K562 (cell line): ENCODE measurements around the gene REM2. TPM values are rescaled to one million over a fixed set of nuclear protein-coding genes. Genes with fewer than 3 reads are reported as not detected.

Experiments used
- DNMT1 ChIP-seq: fragments of 450-650 bp; IDR thresholded peaks from 2 replicates; pipeline ENCODE4 v1.6.1; 2016; ENCODE audit warnings: antibody characterized with exemption, mild to moderate bottlenecking
- EHMT2 ChIP-seq: fragments of 450-650 bp; IDR thresholded peaks from 2 replicates; pipeline ENCODE4 v1.6.1; 2018; ENCODE audit warnings: antibody characterized with exemption
- ETV1 ChIP-seq: fragments of 450-650 bp; conservative IDR thresholded peaks from 2 replicates; pipeline ENCODE4 v1.6.1; 2016; ENCODE audit warnings: missing genetic modification characterization, control low read depth, low read depth, missing compliant biosample characterization
- HDAC2 ChIP-seq: fragments of 450-650 bp; IDR thresholded peaks from 2 replicates; pipeline ENCODE4 v1.6.1; 2016; ENCODE audit warnings: mild to moderate bottlenecking
- IRF2 ChIP-seq: sonication (generic); formaldehyde crosslinking; IDR thresholded peaks from 2 replicates; pipeline ENCODE4 v1.8.1; 2022; ENCODE audit warnings: mild to moderate bottlenecking, missing genetic modification reagents
- KDM1A ChIP-seq, 2 experiments: fragments of 450-650 bp; IDR thresholded peaks; 2 replicates each; pipeline ENCODE4 v1.6.1; 2016; ENCODE audit warnings: mild to moderate bottlenecking in 2 of 2
- MAFG ChIP-seq: fragments of 450-650 bp; conservative IDR thresholded peaks from 2 replicates; pipeline ENCODE4 v1.6.1; 2016; ENCODE audit warnings: missing genetic modification characterization, missing compliant biosample characterization
- POLR2A ChIP-seq: fragments of 450-650 bp; conservative IDR thresholded peaks from 2 replicates; pipeline ENCODE4 v1.6.1; 2016
- RBFOX2 ChIP-seq: fragments of 200-400 bp; formaldehyde crosslinking; IDR thresholded peaks from 2 replicates; pipeline ENCODE4 v1.6.1; 2017; ENCODE audit warnings: low read depth, mild to moderate bottlenecking, low read length, moderate library complexity
- SOX6 ChIP-seq: fragments of 450-650 bp; IDR thresholded peaks from 2 replicates; pipeline ENCODE4 v1.6.1; 2014; ENCODE audit warnings: mild to moderate bottlenecking
- SUPT5H ChIP-seq: fragments of 450-650 bp; IDR thresholded peaks from 2 replicates; pipeline ENCODE4 v1.6.1; 2016
- TEAD1 ChIP-seq, 2 experiments: fragments of 450-650 bp in 1 of 2; sonication (generic) in 1 of 2; formaldehyde crosslinking; IDR thresholded peaks; 2 replicates each; pipeline versions ENCODE4 v1.4.0 to v1.8.0; 2020 to 2022; ENCODE audit warnings: mild to moderate bottlenecking in 2 of 2, missing genetic modification reagents in 1 of 2
- TEAD4 ChIP-seq, 2 experiments: sonication (generic) in 1 of 2; formaldehyde crosslinking in 1 of 2; IDR thresholded peaks; 2 replicates each; pipeline versions ENCODE4 v1.6.1 to v1.8.0; 2012 to 2022; ENCODE audit warnings: borderline replicate concordance in 1 of 2, inconsistent platforms in 1 of 2, low read length in 1 of 2, mild to moderate bottlenecking in 1 of 2, missing genetic modification reagents in 1 of 2
- TGIF2 ChIP-seq: sonication (generic); formaldehyde crosslinking; IDR thresholded peaks from 2 replicates; pipeline ENCODE4 v1.8.1; 2022; ENCODE audit warnings: mild to moderate bottlenecking, missing genetic modification reagents, moderate library complexity
- ZC3H4 ChIP-seq: sonication (generic); formaldehyde crosslinking; IDR thresholded peaks from 2 replicates; pipeline ENCODE4 v1.9.0; 2021; ENCODE audit warnings: missing genetic modification reagents, borderline replicate concordance
- ZNF133 ChIP-seq: fragments of 250-450 bp; sonication (Bioruptor Pico); IDR thresholded peaks from 2 replicates; pipeline ENCODE4 v1.4.0; 2020; ENCODE audit warnings: mild to moderate bottlenecking
- ZNF316 ChIP-seq: fragments of 450-650 bp; IDR thresholded peaks from 2 replicates; pipeline ENCODE4 v1.6.1; 2016
- ZNF77 ChIP-seq: fragments of 250-450 bp; sonication (Bioruptor Pico); IDR thresholded peaks from 2 replicates; pipeline ENCODE4 v1.5.0; 2020
- polyA plus RNA-seq, 8 experiments: library from polyadenylated mRNA; depleted of rRNA in 4 of 8; stranded (reverse) in 5 of 8; unstranded in 3 of 8; fragments of >200 nt; fragmentation: Nextera tagmentation in 2 of 8; fragmentation: Illumina TruSeq in 1 of 8; extraction: Ambion mirVana in 2 of 8; extraction: Trizol in 1 of 8; gene quantifications; 2 replicates each; pipeline versions ENCODE4 v1.2.1 to v1.2.3, GENCODE V29; 2011 to 2014; ENCODE audit warnings: inconsistent platforms in 1 of 8, missing spikeins in 1 of 8
- total RNA-seq, 7 experiments: library from RNA; depleted of rRNA in 6 of 7; stranded (reverse); fragments of >200 nt in 6 of 7; fragmentation: Illumina TruSeq in 2 of 7; extraction: Trizol in 2 of 7; gene quantifications; 2 replicates each; pipeline versions ENCODE4 v1.2.1 to v1.2.3, GENCODE V29; 2011 to 2021; ENCODE audit warnings: low replicate concordance in 1 of 7
- TF ChIP-seq, protein P1 (sequence below): fragments of 200-400 bp; formaldehyde crosslinking; IDR thresholded peaks from 2 replicates; pipeline ENCODE4 v1.6.1; 2017; ENCODE audit warnings: mild to moderate bottlenecking, low read depth, low read length, moderate library complexity
- TF ChIP-seq, protein P2 (sequence below): fragments of 450-650 bp; IDR thresholded peaks from 2 replicates; pipeline ENCODE4 v1.6.1; 2018; ENCODE audit not compliant: partially characterized antibody

Gene REM2
- total and polyA plus RNA-seq, 9 of the 15 experiments (the other 6 are each of a cell fraction or from before 2014, with no cell fraction given): 0.18 to 1.0 (median 0.38) TPM

DNA sequence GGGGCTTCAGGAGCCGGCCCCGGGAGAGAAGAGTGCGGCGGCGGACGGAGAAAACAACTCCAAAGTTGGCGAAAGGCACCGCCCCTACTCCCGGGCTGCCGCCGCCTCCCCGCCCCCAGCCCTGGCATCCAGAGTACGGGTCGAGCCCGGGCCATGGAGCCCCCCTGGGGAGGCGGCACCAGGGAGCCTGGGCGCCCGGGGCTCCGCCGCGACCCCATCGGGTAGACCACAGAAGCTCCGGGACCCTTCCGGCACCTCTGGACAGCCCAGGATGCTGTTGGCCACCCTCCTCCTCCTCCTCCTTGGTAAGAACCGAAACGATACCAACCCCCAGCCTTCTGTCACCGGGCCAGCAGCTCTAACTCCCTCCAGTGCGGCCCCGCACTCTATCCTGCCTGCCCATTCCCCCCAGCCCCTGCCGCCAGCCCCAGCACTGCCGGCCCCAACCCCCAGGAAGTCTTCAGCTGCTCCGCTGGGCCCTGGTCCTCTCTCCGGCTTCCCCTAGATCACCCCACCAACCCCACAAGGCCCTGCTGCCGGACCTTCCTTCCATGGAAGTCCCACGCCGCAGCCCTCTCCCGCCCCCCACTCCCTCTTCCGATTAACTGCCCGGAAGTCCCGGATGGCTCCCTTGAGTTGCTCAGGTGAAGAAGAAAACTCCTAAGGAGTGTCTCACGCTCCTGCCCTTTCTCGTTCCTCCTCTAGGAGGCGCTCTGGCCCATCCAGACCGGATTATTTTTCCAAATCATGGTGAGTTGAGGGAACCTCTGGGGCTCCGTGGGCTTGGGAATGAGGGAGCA, 10.8 kb upstream of the REM2 start (continued):
- no peak for TF ChIP-seq SOX6
- TF ChIP-seq HDAC2: no peak
- TF ChIP-seq TGIF2: no peak
- TF ChIP-seq, protein P1, sequence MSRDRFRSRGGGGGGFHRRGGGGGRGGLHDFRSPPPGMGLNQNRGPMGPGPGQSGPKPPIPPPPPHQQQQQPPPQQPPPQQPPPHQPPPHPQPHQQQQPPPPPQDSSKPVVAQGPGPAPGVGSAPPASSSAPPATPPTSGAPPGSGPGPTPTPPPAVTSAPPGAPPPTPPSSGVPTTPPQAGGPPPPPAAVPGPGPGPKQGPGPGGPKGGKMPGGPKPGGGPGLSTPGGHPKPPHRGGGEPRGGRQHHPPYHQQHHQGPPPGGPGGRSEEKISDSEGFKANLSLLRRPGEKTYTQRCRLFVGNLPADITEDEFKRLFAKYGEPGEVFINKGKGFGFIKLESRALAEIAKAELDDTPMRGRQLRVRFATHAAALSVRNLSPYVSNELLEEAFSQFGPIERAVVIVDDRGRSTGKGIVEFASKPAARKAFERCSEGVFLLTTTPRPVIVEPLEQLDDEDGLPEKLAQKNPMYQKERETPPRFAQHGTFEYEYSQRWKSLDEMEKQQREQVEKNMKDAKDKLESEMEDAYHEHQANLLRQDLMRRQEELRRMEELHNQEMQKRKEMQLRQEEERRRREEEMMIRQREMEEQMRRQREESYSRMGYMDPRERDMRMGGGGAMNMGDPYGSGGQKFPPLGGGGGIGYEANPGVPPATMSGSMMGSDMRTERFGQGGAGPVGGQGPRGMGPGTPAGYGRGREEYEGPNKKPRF: no peak
- no peak for TF ChIP-seq ZC3H4 (CRISPR knock-in tag)
- no peak for TF ChIP-seq ZNF77
- 0 out of 2 replicates have a peak, but pooled peaks have one; percentile 51 for TF ChIP-seq ETV1 (tag)
- TF ChIP-seq ZNF316: no peak
- TF ChIP-seq, protein P2, sequence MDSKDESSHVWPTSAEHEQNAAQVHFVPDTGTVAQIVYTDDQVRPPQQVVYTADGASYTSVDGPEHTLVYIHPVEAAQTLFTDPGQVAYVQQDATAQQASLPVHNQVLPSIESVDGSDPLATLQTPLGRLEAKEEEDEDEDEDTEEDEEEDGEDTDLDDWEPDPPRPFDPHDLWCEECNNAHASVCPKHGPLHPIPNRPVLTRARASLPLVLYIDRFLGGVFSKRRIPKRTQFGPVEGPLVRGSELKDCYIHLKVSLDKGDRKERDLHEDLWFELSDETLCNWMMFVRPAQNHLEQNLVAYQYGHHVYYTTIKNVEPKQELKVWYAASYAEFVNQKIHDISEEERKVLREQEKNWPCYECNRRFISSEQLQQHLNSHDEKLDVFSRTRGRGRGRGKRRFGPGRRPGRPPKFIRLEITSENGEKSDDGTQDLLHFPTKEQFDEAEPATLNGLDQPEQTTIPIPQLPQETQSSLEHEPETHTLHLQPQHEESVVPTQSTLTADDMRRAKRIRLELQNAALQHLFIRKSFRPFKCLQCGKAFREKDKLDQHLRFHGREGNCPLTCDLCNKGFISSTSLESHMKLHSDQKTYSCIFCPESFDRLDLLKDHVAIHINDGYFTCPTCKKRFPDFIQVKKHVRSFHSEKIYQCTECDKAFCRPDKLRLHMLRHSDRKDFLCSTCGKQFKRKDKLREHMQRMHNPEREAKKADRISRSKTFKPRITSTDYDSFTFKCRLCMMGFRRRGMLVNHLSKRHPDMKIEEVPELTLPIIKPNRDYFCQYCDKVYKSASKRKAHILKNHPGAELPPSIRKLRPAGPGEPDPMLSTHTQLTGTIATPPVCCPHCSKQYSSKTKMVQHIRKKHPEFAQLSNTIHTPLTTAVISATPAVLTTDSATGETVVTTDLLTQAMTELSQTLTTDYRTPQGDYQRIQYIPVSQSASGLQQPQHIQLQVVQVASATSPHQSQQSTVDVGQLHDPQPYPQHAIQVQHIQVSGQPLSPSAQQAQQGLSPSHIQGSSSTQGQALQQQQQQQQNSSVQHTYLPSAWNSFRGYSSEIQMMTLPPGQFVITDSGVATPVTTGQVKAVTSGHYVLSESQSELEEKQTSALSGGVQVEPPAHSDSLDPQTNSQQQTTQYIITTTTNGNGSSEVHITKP: no peak
- TF ChIP-seq RBFOX2: peak; percentile 66
- TF ChIP-seq SUPT5H: peak; percentile 2
- no peak for TF ChIP-seq IRF2
- peak; percentile 31 for TF ChIP-seq TEAD4 (IDR thresholded peaks at IDR 0.05; ENCODE audit: low read length)
- no peak for TF ChIP-seq TEAD4 (CRISPR knock-in tag; IDR thresholded peaks at IDR 0.05; ENCODE audit: borderline replicate concordance)
- TF ChIP-seq TEAD1 (CRISPR knock-in tag; IDR thresholded peaks at IDR 0.05): 0 out of 4 replicates have a peak, but pooled peaks of 1 of the 2 experiments have one; percentile 23
- TF ChIP-seq ZNF133 (CRISPR knock-in tag): no peak
- TF ChIP-seq MAFG (tag): no peak; the same call in 1 of the 2 replicates
- TF ChIP-seq DNMT1: no peak
- TF ChIP-seq EHMT2: no peak
- TF ChIP-seq KDM1A (IDR thresholded peaks at IDR 0.05): no peak
- TF ChIP-seq POLR2A: peak; percentile 30
